A673 (cell line): ENCODE results near the gene UXS1. TPM values are rescaled to one million over a fixed set of nuclear protein-coding genes. Genes with fewer than 3 reads are reported as not detected.

Experiments
- BruUV-seq: library from RNA; stranded (reverse); fragments of 400-500 nt; replicated peaks from 2 replicates; lab custom pipeline; 2021; lab: Mats Ljungman, UMichigan
- CTCF ChIA-PET: fragments of 300-600 bp; sonication (Branson Sonifier 250); formaldehyde crosslinking; loops from one replicate; lab custom pipeline; 2022; ENCODE audit warnings: antibody characterized with exemption; lab: Charles Lee
- POLR2A ChIA-PET: fragments of 300-600 bp; sonication (Branson Sonifier 250); formaldehyde crosslinking; loops from one replicate; lab custom pipeline; 2022; ENCODE audit warnings: antibody characterized with exemption; ENCODE audit not compliant: low non-redundant PET; lab: Charles Lee
- DNase-seq: peaks from one replicate; pipeline ENCODE4 v3.0.0-alpha.2; 2015; ENCODE audit warnings: low spot score
- H3K27ac ChIP-seq: fragments of 200-600 bp; sonication (generic); 2 replicates; pipeline ENCODE4 v1.5.1; 2016; ENCODE audit warnings: mixed run types, low read depth, mild to moderate bottlenecking, mixed read lengths, antibody characterized with exemption, low read length; ENCODE audit not compliant: poor library complexity, severe bottlenecking
- H3K27me3 ChIP-seq: fragments of 200-600 bp; sonication (generic); replicated peaks from 2 replicates; pipeline ENCODE4 v1.6.1; 2017; ENCODE audit warnings: mixed run types, low read depth, mild to moderate bottlenecking, mixed read lengths, antibody characterized with exemption, low read length; ENCODE audit not compliant: insufficient read depth, poor library complexity
- H3K36me3 ChIP-seq: fragments of 200-600 bp; sonication (generic); 2 replicates; pipeline ENCODE4 v1.6.1; 2016; ENCODE audit warnings: mixed run types, mild to moderate bottlenecking, mixed read lengths, antibody characterized with exemption, low read length; ENCODE audit not compliant: insufficient read depth, poor library complexity, severe bottlenecking
- H3K4me1 ChIP-seq: fragments of 200-600 bp; sonication (generic); 2 replicates; pipeline ENCODE4 v1.6.1; 2017; ENCODE audit warnings: mixed run types, mild to moderate bottlenecking, mixed read lengths, antibody characterized with exemption, low read length; ENCODE audit not compliant: insufficient read depth, poor library complexity, severe bottlenecking
- H3K4me3 ChIP-seq: fragments of 200-600 bp; sonication (generic); 2 replicates; pipeline ENCODE4 v1.5.1; 2016; ENCODE audit warnings: low read depth, mixed run types, mild to moderate bottlenecking, mixed read lengths, low read length; ENCODE audit not compliant: poor library complexity, severe bottlenecking
- H3K9me3 ChIP-seq: fragments of 200-600 bp; sonication (generic); 2 replicates; pipeline ENCODE4 v1.6.1; 2016; ENCODE audit warnings: mixed run types, low read depth, mild to moderate bottlenecking, mixed read lengths, antibody characterized with exemption, low read length; ENCODE audit not compliant: poor library complexity, severe bottlenecking
- EZH2 ChIP-seq: fragments of 200-600 bp; sonication (generic); IDR thresholded peaks from 2 replicates; pipeline ENCODE4 v1.6.1; 2017; ENCODE audit warnings: borderline replicate concordance, low read depth, mild to moderate bottlenecking, mixed read lengths, antibody characterized with exemption, low read length; ENCODE audit not compliant: poor library complexity, severe bottlenecking
- intact Hi-C: fragments of 100-400 bp; cut with micrococcal nuclease; formaldehyde crosslinking; loops from one replicate; pipeline ENCODE4 v1.10.0; 2022; ENCODE audit not compliant: unreplicated experiment
- total RNA-seq: library from RNA; stranded (reverse); gene quantifications from 2 replicates; pipeline ENCODE4 v1.2.3, GENCODE V29; 2021
- TF ChIP-seq, protein P1 (sequence below): fragments of 300-800, 200-600 bp; sonication (generic); conservative IDR thresholded peaks from 2 replicates; pipeline ENCODE4 v1.5.1; 2017; ENCODE audit warnings: low read depth, mild to moderate bottlenecking, antibody characterized with exemption, low read length, moderate library complexity, mixed read lengths

UXS1 gene
- total RNA-seq, 1 experiment from 2014 or later: 48.6 TPM

DNA sequence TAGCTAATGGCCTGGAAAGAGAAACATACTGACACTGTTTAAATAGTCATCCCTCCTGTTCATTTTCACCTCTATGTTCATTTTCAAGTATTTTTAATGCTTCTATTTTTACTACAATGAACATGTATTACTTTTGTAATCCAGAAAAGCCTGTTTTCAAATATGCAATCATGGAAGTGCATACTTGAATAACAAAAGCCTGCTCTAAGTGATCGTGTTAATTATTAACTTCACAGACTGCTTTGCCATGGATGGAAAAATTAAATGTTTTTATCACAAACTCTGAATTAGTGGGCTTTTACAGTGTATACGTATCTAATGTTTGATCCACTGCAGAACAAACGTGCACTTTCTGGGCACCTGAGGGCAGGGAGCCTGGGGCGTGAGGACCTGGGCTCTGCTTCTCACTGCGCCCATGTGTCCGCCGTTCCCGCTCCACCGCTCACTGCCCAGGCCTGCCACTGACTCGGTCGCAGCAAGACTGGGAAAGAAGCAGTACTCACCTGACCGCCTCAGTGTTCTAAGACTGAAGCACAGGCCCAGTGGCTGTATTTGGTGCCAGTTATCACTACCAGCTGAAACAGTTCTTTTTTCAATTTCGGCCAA lies 80.6 kb downstream of the UXS1 start:
- ChIA-PET CTCF (no interaction called here), POLR2A (no interaction called here)
- Histone ChIP-seq H3K27me3 (no peaks in the 10 kb centered on the region), H3K27ac (no peak overlapping the region), H3K4me1 (no peaks in the 10 kb centered on the region), H3K36me3 (no peaks in the 10 kb centered on the region), H3K4me3 (no peak overlapping the region), H3K9me3 (no peaks in the 10 kb centered on the region)
- intact Hi-C loops: no loop called here
- DNase-seq: no peak
- TF ChIP-seq, protein P1, sequence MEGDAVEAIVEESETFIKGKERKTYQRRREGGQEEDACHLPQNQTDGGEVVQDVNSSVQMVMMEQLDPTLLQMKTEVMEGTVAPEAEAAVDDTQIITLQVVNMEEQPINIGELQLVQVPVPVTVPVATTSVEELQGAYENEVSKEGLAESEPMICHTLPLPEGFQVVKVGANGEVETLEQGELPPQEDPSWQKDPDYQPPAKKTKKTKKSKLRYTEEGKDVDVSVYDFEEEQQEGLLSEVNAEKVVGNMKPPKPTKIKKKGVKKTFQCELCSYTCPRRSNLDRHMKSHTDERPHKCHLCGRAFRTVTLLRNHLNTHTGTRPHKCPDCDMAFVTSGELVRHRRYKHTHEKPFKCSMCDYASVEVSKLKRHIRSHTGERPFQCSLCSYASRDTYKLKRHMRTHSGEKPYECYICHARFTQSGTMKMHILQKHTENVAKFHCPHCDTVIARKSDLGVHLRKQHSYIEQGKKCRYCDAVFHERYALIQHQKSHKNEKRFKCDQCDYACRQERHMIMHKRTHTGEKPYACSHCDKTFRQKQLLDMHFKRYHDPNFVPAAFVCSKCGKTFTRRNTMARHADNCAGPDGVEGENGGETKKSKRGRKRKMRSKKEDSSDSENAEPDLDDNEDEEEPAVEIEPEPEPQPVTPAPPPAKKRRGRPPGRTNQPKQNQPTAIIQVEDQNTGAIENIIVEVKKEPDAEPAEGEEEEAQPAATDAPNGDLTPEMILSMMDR: no peak
- TF ChIP-seq EZH2: no peak
- BruUV-seq: no TSS peak

DNA sequence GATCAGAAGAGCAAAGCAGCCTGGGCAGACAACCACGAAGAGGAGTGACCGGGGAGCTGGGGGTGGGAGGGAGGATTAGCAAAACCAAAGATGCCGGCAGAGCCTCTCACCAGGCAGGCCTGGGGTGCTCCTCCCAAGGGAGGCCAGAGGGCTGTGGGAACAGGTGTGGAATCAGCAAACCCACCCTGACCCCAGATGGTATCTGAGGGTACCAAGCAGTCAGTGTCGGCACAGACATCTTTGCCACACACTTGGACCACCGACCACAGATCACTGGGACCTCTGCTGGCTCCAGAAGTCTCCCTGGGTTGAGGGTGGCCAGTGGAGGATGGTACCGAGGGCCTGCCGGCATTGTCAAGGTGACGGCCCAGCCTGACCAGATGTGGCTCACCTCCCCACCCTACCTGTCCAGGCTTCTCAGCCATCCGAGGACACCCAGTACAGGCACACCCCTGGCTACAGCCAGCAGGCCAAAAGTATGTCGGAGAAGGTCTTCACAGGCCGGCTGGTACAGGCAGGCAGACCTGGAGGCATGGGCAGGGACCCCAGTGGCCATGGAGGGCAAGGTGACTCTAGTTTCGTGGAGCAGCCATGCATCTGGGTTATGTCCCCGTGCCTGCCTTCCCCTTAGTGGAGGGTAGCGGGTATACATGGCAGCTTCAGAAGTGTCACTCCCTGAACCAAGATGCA lies 82.1 kb downstream of the UXS1 start:
- CTCF ChIA-PET: no interaction called here
- H3K27me3 ChIP-seq: no peaks in the 10 kb centered on the region
- no peaks in the 10 kb centered on the region for H3K4me1 ChIP-seq
- no peaks in the 10 kb centered on the region for H3K9me3 ChIP-seq
- no TSS peak for BruUV-seq
- POLR2A ChIA-PET: no interaction called here
- TF ChIP-seq, protein P1: no peak
- no peak for TF ChIP-seq EZH2
- no peak for DNase-seq
- intact Hi-C loops: no loop called here
- H3K36me3 ChIP-seq: no peaks in the 10 kb centered on the region
- no peak overlapping the region for H3K27ac ChIP-seq
- H3K4me3 ChIP-seq: no peak overlapping the region

DNA sequence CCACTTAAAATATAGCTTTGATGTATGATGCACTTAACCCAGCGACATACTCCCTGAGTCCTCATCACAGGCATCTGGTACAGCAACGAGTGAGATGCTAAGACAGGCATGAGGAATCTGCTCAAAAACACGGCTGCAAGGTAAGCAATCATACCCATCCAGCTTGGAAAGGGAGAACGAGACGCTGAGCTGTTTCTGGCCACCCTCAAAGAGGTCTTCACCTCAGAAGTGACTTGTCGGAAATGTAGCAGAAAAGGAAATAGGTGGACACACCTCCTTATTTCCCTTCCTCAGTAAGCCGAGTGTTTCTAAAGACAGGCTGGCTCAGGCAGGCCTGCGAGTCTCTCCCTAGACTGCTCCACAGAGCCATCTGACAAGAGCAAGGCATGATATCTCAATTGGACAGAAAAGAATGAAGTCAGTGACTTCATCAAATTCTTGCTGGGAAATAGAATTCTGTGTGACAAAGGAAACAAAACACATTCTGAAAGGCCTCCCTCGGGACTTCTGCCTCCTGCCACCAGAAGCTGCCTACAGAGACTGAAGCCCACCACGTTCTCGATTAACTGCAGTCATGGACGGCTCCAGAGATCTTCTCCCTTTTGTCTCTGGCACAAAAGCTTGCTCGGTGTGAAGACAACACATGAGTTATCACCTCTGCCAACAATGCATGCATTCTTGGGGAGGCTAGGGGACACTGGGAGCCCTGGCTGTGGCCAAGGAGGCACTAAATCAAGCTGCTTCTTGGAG lies 84.3 kb downstream of the UXS1 start:
- H3K27ac ChIP-seq: no peak overlapping the region
- H3K4me1 ChIP-seq: no peaks in the 10 kb centered on the region
- no peaks in the 10 kb centered on the region for H3K36me3 ChIP-seq
- intact Hi-C loops: loop anchor here (10.0 kb wide), 1 partner anchor 135 kb away; no protein-coding TSS in a partner anchor
- H3K27me3 ChIP-seq: no peaks in the 10 kb centered on the region
- no peaks in the 10 kb centered on the region for H3K9me3 ChIP-seq
- CTCF ChIA-PET: interaction anchor here (0.6 kb wide), 1 partner anchor 479 kb away, joined by 3 read pairs; no protein-coding TSS in a partner anchor
- peak; percentile 70 for DNase-seq
- POLR2A ChIA-PET: no interaction called here
- no peak for TF ChIP-seq EZH2
- TF ChIP-seq, protein P1: no peak
- BruUV-seq: no TSS peak
- H3K4me3 ChIP-seq: no peak overlapping the region
